BLaER1 (cell line): Measurements from ENCODE around the gene PRKAG2.

Source experiments
- H3K27ac ChIP-seq: shearing (Covaris generic); formaldehyde crosslinking; 2 replicates; pipeline ENCODE4 v1.8.1; 2022
- H3K27me3 ChIP-seq: shearing (Covaris generic); formaldehyde crosslinking; 2 replicates; pipeline ENCODE4 v1.8.1; 2022
- H3K36me3 ChIP-seq: shearing (Covaris generic); formaldehyde crosslinking; 2 replicates; pipeline ENCODE4 v1.8.1; 2022
- H3K4me1 ChIP-seq: shearing (Covaris generic); formaldehyde crosslinking; 2 replicates; pipeline ENCODE4 v1.8.1; 2022
- H3K4me2 ChIP-seq: shearing (Covaris generic); formaldehyde crosslinking; 2 replicates; pipeline ENCODE4 v1.8.1; 2022
- H3K4me3 ChIP-seq: shearing (Covaris generic); formaldehyde crosslinking; 2 replicates; pipeline ENCODE4 v1.8.1; 2022
- H3K9ac ChIP-seq: shearing (Covaris generic); formaldehyde crosslinking; 2 replicates; pipeline ENCODE4 v1.8.1; 2022
- H3K9me3 ChIP-seq: shearing (Covaris generic); formaldehyde crosslinking; 2 replicates; pipeline ENCODE4 v1.8.1; 2022
- H4K20me1 ChIP-seq: shearing (Covaris generic); formaldehyde crosslinking; 2 replicates; pipeline ENCODE4 v1.8.1; 2022
- Cebpa-rat ChIP-seq: shearing (Covaris generic); IDR thresholded peaks from 2 replicates; pipeline ENCODE4 v1.8.1; 2022

Gene PRKAG2

DNA sequence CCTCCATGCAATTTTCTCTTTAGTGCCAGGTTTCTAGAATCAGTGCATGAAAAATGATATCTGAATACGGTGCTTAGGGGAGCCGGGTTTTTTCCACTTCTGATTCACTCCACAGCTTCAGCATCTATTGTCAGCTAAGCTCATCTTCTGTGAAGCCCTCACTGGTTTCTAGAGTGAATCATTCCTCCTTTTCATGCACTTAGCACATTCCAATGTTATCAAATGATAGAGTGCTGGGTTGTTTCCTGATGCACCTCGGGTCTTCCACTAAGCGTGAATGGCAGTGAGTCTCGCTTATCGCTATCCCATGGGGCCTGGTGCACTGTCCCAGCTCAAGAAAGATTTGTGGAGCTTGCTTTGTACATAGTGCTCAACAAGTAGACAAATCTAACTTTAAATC, 186.3 kb downstream of the PRKAG2 start:
- Histone ChIP-seq H3K36me3 (no peaks in the 10 kb centered on the region), H3K27me3 (no peaks in the 10 kb centered on the region), H3K4me3 (no peak overlapping the region), H4K20me1 (no peaks in the 10 kb centered on the region), H3K4me1 (peaks cover 53% of the 10 kb centered on the region), H3K9me3 (no peaks in the 10 kb centered on the region), H3K4me2 (no peak overlapping the region), H3K9ac (no peak overlapping the region), H3K27ac (no peak overlapping the region)
- no peak for TF ChIP-seq Cebpa-rat

DNA sequence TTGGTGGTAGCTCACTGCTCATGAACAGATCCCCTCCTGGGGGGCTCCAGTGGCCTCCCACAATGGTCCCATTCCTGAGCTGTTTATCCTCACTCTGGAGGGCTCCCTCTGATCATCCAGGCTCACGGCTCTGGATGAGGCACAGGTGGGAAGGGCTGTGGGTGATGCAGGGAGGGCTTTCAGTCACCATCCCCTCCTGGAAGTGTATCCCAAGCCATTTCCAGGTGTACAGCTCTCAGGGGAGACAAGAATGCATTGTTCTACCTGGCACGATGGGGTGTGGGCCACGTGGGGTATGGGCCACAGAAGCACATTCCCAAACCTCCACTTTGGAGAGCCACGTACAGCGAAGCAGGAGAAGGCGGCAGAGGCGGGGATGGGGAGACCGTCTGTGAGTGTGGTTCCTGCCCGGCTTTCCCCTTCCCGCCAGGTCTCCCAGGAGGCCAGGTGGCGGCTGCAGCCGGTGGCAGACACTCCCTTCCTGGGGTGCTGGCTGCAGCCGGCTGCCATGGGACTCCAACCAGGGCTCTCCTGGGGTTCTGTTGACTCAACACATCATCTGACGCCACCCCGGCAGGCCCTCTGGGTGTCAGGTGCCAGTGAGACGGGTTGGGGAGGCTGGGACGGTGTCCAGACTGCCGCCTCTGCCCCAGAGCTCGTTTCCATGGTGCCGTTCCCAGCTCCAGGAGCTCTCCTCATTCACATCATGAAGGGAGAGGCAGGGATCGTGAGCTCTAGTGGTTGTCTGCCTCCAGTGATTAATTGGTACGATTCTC, 187.5 kb downstream of the PRKAG2 start:
- TF ChIP-seq Cebpa-rat, result no peak
- H3K27me3 ChIP-seq, result no peaks in the 10 kb centered on the region
- H4K20me1 ChIP-seq, result no peaks in the 10 kb centered on the region
- no peak overlapping the region for H3K4me3 ChIP-seq
- H3K27ac ChIP-seq, result no peak overlapping the region
- H3K9me3 ChIP-seq, result no peaks in the 10 kb centered on the region
- H3K4me2 ChIP-seq, result peak overlapping the region; percentile 66
- H3K9ac ChIP-seq, result no peak overlapping the region
- no peaks in the 10 kb centered on the region for H3K36me3 ChIP-seq
- H3K4me1 ChIP-seq, result peaks cover 41% of the 10 kb centered on the region

GRCh38 chr7:151688236-151688780, 188.6 kb downstream of the PRKAG2 start:
- H3K27ac ChIP-seq, result no peak overlapping the region
- H3K9me3 ChIP-seq, result no peaks in the 10 kb centered on the region
- no peak overlapping the region for H3K4me3 ChIP-seq
- no peak overlapping the region for H3K4me2 ChIP-seq
- H4K20me1 ChIP-seq, result no peaks in the 10 kb centered on the region
- no peaks in the 10 kb centered on the region for H3K36me3 ChIP-seq
- H3K9ac ChIP-seq, result no peak overlapping the region
- H3K27me3 ChIP-seq, result no peaks in the 10 kb centered on the region
- TF ChIP-seq Cebpa-rat, result no peak
- H3K4me1 ChIP-seq, result peaks cover 30% of the 10 kb centered on the region

- no peak overlapping the region for H3K9ac ChIP-seq
- no peak overlapping the region for H3K4me3 ChIP-seq
- no peak overlapping the region for H3K27ac ChIP-seq
- H3K36me3 ChIP-seq, result no peaks in the 10 kb centered on the region
- H3K27me3 ChIP-seq, result no peaks in the 10 kb centered on the region
- H3K9me3 ChIP-seq, result no peaks in the 10 kb centered on the region
- H3K4me2 ChIP-seq, result no peak overlapping the region
- TF ChIP-seq Cebpa-rat, result no peak
- H4K20me1 ChIP-seq, result no peaks in the 10 kb centered on the region
- peaks cover 29% of the 10 kb centered on the region for H3K4me1 ChIP-seq
These were observed 189.2 kb downstream of the PRKAG2 start for GRCh38 chr7:151687523-151688235.

- H4K20me1 ChIP-seq, result no peaks in the 10 kb centered on the region
- H3K4me1 ChIP-seq, result peaks cover 25% of the 10 kb centered on the region
- TF ChIP-seq Cebpa-rat, result no peak
- no peak overlapping the region for H3K27ac ChIP-seq
- H3K9ac ChIP-seq, result no peak overlapping the region
- no peaks in the 10 kb centered on the region for H3K36me3 ChIP-seq
- H3K27me3 ChIP-seq, result no peaks in the 10 kb centered on the region
- H3K4me2 ChIP-seq, result no peak overlapping the region
- H3K4me3 ChIP-seq, result no peak overlapping the region
- H3K9me3 ChIP-seq, result no peaks in the 10 kb centered on the region
These were observed 190.1 kb downstream of the PRKAG2 start for GRCh38 chr7:151686826-151687225.

DNA sequence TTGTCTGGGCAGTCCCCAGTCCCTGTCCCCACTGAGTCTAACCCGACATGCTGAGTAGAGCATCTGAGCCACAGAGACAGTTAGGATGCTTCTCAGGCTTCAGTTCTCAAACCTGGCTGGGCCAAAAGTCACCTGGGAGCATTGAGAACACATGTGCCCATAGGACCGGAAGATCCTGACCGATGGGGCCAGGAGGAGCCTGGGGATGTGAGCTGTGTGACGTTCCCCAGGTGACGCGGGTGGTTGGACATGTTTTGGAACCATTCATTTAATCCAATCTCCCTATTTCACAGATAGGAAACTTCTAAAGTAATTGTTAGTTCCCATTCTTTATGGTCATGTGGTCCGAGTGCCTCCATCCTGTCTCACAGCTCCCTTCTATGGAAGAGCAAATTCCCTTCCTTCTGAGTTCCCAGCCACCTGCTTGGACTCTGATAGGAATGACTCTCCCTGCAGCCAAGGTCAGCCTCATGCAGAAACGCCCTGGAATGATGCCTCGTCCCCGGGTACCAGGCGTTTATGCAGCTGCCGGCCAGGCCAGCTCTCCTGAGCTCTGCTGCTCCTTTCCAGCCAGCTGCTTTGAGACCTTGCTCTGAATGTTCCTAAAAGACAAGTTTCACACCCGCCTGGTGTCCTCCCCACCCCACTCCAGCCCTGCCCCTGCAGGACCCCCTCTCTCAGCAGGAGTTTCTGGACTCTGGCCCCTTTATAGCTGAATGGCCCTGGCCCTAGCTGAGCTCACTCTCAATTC, 190.7 kb downstream of the PRKAG2 start:
- Histone ChIP-seq H3K27ac (no peak overlapping the region), H3K4me1 (peaks cover 25% of the 10 kb centered on the region), H4K20me1 (no peaks in the 10 kb centered on the region), H3K4me3 (no peak overlapping the region), H3K36me3 (no peaks in the 10 kb centered on the region), H3K4me2 (no peak overlapping the region), H3K9me3 (no peaks in the 10 kb centered on the region), H3K27me3 (no peaks in the 10 kb centered on the region), H3K9ac (no peak overlapping the region)
- TF ChIP-seq Cebpa-rat, result no peak

GRCh38 chr7:151684408-151685175, 192.3 kb downstream of the PRKAG2 start:
- Histone ChIP-seq H3K4me3 (no peak overlapping the region), H3K27me3 (no peaks in the 10 kb centered on the region), H3K4me1 (peaks cover 28% of the 10 kb centered on the region), H3K4me2 (no peak overlapping the region), H3K36me3 (no peaks in the 10 kb centered on the region), H3K27ac (no peak overlapping the region), H3K9ac (no peak overlapping the region), H3K9me3 (no peaks in the 10 kb centered on the region), H4K20me1 (no peaks in the 10 kb centered on the region)
- no peak for TF ChIP-seq Cebpa-rat

- no peak overlapping the region for H3K4me3 ChIP-seq
- H3K27ac ChIP-seq, result no peak overlapping the region
- no peaks in the 10 kb centered on the region for H3K9me3 ChIP-seq
- no peaks in the 10 kb centered on the region for H3K36me3 ChIP-seq
- no peaks in the 10 kb centered on the region for H4K20me1 ChIP-seq
- H3K27me3 ChIP-seq, result no peaks in the 10 kb centered on the region
- no peak overlapping the region for H3K9ac ChIP-seq
- peaks cover 29% of the 10 kb centered on the region for H3K4me1 ChIP-seq
- TF ChIP-seq Cebpa-rat, result no peak
- no peak overlapping the region for H3K4me2 ChIP-seq
These were observed 193.1 kb downstream of the PRKAG2 start for GRCh38 chr7:151683615-151684407.
